VCaP (cell line): ENCODE results near the gene LHFPL6.

Experiments used
- H3K27ac ChIP-seq: fragments of 450-650 bp; 2 replicates; pipeline ENCODE4 v1.5.1; 2017
- CTCF ChIP-seq: fragments of 450-650 bp; conservative IDR thresholded peaks from 2 replicates; pipeline ENCODE4 v1.5.1; 2017; ENCODE audit warnings: mild to moderate bottlenecking, moderate library complexity

LHFPL6 gene

GRCh38 chr13:39567569-39567968 is 35.4 kb downstream of the LHFPL6 start:
- no peak overlapping the region for H3K27ac ChIP-seq
- TF ChIP-seq CTCF, result no peak

- H3K27ac ChIP-seq, result no peak overlapping the region
- TF ChIP-seq CTCF, result no peak
These were observed 36.6 kb downstream of the LHFPL6 start for GRCh38 chr13:39566216-39566869.

DNA sequence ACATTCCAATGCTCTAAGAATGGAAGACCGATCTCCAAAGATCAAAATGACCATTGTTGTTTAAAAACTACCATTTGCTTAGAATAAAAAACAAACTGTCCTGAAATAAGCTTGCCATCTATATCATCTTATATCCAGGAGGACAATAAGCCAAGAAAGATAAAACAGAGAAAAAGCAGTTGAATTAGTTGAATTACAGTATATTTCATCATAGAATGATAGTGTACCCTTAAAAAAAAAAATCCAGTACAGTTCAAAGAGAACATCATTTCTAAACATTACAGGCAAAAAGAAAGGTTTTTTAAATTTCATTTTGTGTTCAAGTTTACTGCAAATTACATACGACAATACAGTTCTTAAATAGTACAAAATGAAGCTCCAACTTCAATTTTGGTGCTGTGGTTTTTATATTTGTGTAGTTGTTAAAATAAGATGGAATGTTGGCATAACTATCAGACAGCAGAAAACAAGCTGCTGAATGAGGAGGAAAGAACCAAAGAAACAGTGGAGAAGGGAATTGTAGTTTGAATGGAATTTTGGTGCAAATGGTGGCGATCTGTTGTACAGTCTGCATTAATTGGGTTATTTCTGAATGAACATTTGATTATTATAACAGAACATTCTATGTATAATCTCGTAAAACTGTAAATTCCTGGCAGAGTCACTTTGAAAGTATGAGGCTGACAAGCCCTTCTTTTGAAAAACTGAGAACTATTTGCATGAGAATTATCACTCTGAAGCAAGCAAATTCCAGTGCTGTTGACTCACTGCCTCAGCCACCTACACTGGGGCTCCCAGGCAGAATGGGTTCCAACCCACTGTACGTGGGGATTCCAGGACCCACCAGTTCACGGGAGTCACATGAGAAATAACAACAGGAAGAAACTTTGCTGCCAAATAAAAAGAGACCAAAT is 37.7 kb downstream of the LHFPL6 start:
- no peak overlapping the region for H3K27ac ChIP-seq

GRCh38 chr13:39563470-39563735 is 39.6 kb downstream of the LHFPL6 start:
- H3K27ac ChIP-seq, result no peak overlapping the region
- no peak for TF ChIP-seq CTCF

More for the DNA sequence above, 37.7 kb downstream of the LHFPL6 start:
- TF ChIP-seq CTCF, result no peak

DNA sequence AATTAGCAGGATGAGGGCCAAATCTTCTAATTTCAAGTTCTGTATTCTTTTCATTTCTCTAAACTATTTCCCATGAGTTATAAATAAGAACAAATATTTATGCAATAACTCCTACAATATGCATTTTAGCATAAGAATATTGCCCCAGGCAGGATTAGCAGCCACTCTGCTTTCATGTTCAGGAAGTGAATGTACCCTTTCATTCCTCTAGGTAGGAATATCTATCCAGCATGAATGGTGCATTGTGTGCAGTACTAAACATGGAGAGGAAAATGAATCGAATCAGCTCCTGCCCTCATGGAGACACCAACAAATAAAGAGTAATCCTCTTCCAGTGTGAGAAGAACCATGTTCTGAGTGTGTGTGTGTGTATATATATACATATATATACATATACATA is 41.0 kb downstream of the LHFPL6 start:
- TF ChIP-seq CTCF, result no peak
- H3K27ac ChIP-seq, result no peak overlapping the region

GRCh38 chr13:39559847-39560246 is 43.1 kb downstream of the LHFPL6 start:
- TF ChIP-seq CTCF, result no peak

GRCh38 chr13:39557285-39557955 is 45.6 kb downstream of the LHFPL6 start:
- TF ChIP-seq CTCF, result no peak
- H3K27ac ChIP-seq, result no peak overlapping the region

More at GRCh38 chr13:39559847-39560246, 43.1 kb downstream of the LHFPL6 start:
- H3K27ac ChIP-seq, result no peak overlapping the region
